H9 (cell line): ENCODE data around the gene RNGTT. TPM values are rescaled to one million over a fixed set of nuclear protein-coding genes. Genes with fewer than 3 reads are reported as not detected.
A peak's percentile ranks its signal among the peaks of the same experiment; 100 is the strongest.
"Not testable (repeated sequence)": the region's sequence is repeated elsewhere in the genome, so short reads cannot be mapped to it uniquely, and the experiment has no call there.

ENCODE experiments used
- DNase-seq: peaks from one replicate; pipeline ENCODE4 v3.0.0-alpha.2; 2017
- H2AFZ ChIP-seq: one replicate; pipeline ENCODE4 v1.6.1; 2013; ENCODE audit warnings: mild to moderate bottlenecking, low read length, control low read depth, moderate library complexity
- H2AK5ac ChIP-seq: 2 replicates; pipeline ENCODE4 v1.6.1; 2013; ENCODE audit warnings: low read length, control low read depth, mixed read lengths; ENCODE audit not compliant: insufficient read length
- H2BK120ac ChIP-seq: one replicate; pipeline ENCODE4 v1.6.1; 2013; ENCODE audit warnings: low read depth, mild to moderate bottlenecking, low read length, control low read depth, inconsistent platforms; ENCODE audit not compliant: poor library complexity, severe bottlenecking
- H2BK12ac ChIP-seq: 2 replicates; pipeline ENCODE4 v1.6.1; 2013; ENCODE audit warnings: low read length, control low read depth, mixed read lengths, low read depth; ENCODE audit not compliant: insufficient read length
- H2BK15ac ChIP-seq: 2 replicates; pipeline ENCODE4 v1.6.1; 2013; ENCODE audit warnings: low read depth, low read length, control low read depth
- H2BK20ac ChIP-seq: one replicate; pipeline ENCODE4 v1.6.1; 2013; ENCODE audit warnings: low read depth, mild to moderate bottlenecking, low read length, control low read depth, inconsistent platforms; ENCODE audit not compliant: poor library complexity, severe bottlenecking
- H2BK5ac ChIP-seq: 2 replicates; pipeline ENCODE4 v1.6.1; 2013; ENCODE audit warnings: low read length, control low read depth, mixed read lengths; ENCODE audit not compliant: insufficient read length
- H3K14ac ChIP-seq: 2 replicates; pipeline ENCODE4 v1.6.1; 2013; ENCODE audit warnings: low read length, control low read depth; ENCODE audit not compliant: insufficient read depth
- H3K18ac ChIP-seq: 2 replicates; pipeline ENCODE4 v1.6.1; 2013; ENCODE audit warnings: low read depth, mild to moderate bottlenecking, mixed read lengths, low read length, control low read depth; ENCODE audit not compliant: insufficient read length
- H3K23ac ChIP-seq: 2 replicates; pipeline ENCODE4 v1.6.1; 2013; ENCODE audit warnings: low read length, control low read depth, mixed read lengths, low read depth; ENCODE audit not compliant: insufficient read length
- H3K23me2 ChIP-seq: 2 replicates; pipeline ENCODE4 v1.6.1; 2013; ENCODE audit warnings: low read depth, mild to moderate bottlenecking, mixed read lengths, low read length, control low read depth; ENCODE audit not compliant: insufficient read length, poor library complexity, severe bottlenecking
- H3K27ac ChIP-seq: 2 replicates; pipeline ENCODE4 v1.5.1; 2013; ENCODE audit warnings: low read length, control low read depth, mixed read lengths, low read depth; ENCODE audit not compliant: insufficient read length
- H3K27me3 ChIP-seq: 2 replicates; pipeline ENCODE4 v1.6.1; 2013; ENCODE audit warnings: low read length, control low read depth, inconsistent platforms; ENCODE audit not compliant: insufficient read depth
- H3K4ac ChIP-seq: 2 replicates; pipeline ENCODE4 v1.6.1; 2013; ENCODE audit warnings: low read depth, mild to moderate bottlenecking, control low read depth, inconsistent platforms, low read length, moderate library complexity
- H3K4me1 ChIP-seq: 2 replicates; pipeline ENCODE4 v1.6.1; 2013; ENCODE audit warnings: low read length, control low read depth, inconsistent platforms; ENCODE audit not compliant: insufficient read depth
- H3K4me2 ChIP-seq: 2 replicates; pipeline ENCODE4 v1.6.1; 2013; ENCODE audit warnings: low read length, control low read depth, mixed read lengths; ENCODE audit not compliant: insufficient read length, insufficient read depth
- H3K56ac ChIP-seq: 2 replicates; pipeline ENCODE4 v1.6.1; 2013; ENCODE audit warnings: low read depth, mild to moderate bottlenecking, mixed read lengths, low read length, control low read depth; ENCODE audit not compliant: insufficient read length
- H3K79me1 ChIP-seq: 2 replicates; pipeline ENCODE4 v1.6.1; 2013; ENCODE audit warnings: low read depth, mild to moderate bottlenecking, moderate library complexity, low read length, control low read depth, inconsistent platforms; ENCODE audit not compliant: insufficient read depth, poor library complexity, severe bottlenecking
- H3K79me2 ChIP-seq: 2 replicates; pipeline ENCODE4 v1.6.1; 2013; ENCODE audit warnings: low read length, control low read depth, inconsistent platforms; ENCODE audit not compliant: insufficient read depth
- H3K9ac ChIP-seq: 2 replicates; pipeline ENCODE4 v1.6.1; 2013; ENCODE audit warnings: low read length, control low read depth, mixed read lengths; ENCODE audit not compliant: insufficient read length; ENCODE audit errors: extremely low read depth
- H3K9me3 ChIP-seq: one replicate; pipeline ENCODE4 v1.6.1; 2013; ENCODE audit warnings: low read depth, low read length, inconsistent platforms; ENCODE audit not compliant: control insufficient read depth
- H3T11ph ChIP-seq: one replicate; pipeline ENCODE4 v1.6.1; 2013; ENCODE audit warnings: mild to moderate bottlenecking, low read length, control low read depth, inconsistent platforms
- H4K20me1 ChIP-seq: one replicate; pipeline ENCODE4 v1.6.1; 2013; ENCODE audit not compliant: control insufficient read depth, insufficient read length, insufficient read depth
- H4K5ac ChIP-seq: 2 replicates; pipeline ENCODE4 v1.6.1; 2013; ENCODE audit warnings: low read depth, mild to moderate bottlenecking, mixed read lengths, low read length, control low read depth; ENCODE audit not compliant: insufficient read length
- H4K8ac ChIP-seq: replicated peaks from 2 replicates; pipeline ENCODE4 v1.6.1; 2013; ENCODE audit warnings: low read length, control low read depth, mixed read lengths, low read depth; ENCODE audit not compliant: insufficient read length
- H4K91ac ChIP-seq: 2 replicates; pipeline ENCODE4 v1.6.1; 2013; ENCODE audit warnings: low read depth, mild to moderate bottlenecking, moderate library complexity, mixed read lengths, low read length, control low read depth; ENCODE audit not compliant: insufficient read length
- H3K27ac Mint-ChIP-seq, 3 experiments: 2 replicates in 2 of 3; 3 replicates in 1 of 3; pipeline ENCODE4 v1.8.0; 2020 to 2021; ENCODE audit warnings: mixed read lengths in 3 of 3, mild to moderate bottlenecking in 1 of 3, moderate library complexity in 1 of 3
- H3K27me3 Mint-ChIP-seq: 2 replicates; pipeline ENCODE4 v1.8.0; 2021; ENCODE audit warnings: low read depth, mild to moderate bottlenecking, moderate library complexity, mixed read lengths
- H3K36me3 Mint-ChIP-seq, 3 experiments: 2 replicates in 2 of 3; 3 replicates in 1 of 3; pipeline ENCODE4 v1.8.0; 2020 to 2021; ENCODE audit warnings: low read depth in 3 of 3, mixed read lengths in 3 of 3; ENCODE audit not compliant: insufficient read depth in 1 of 3
- H3K4me1 Mint-ChIP-seq, 2 experiments: 2 replicates each; pipeline ENCODE4 v1.8.0; 2020; ENCODE audit warnings: mixed read lengths in 2 of 2
- H3K4me3 Mint-ChIP-seq, 2 experiments: 2 replicates in 1 of 2; 3 replicates in 1 of 2; pipeline ENCODE4 v1.8.0; 2020 to 2021; ENCODE audit warnings: mild to moderate bottlenecking in 2 of 2, mixed read lengths in 2 of 2, moderate library complexity in 1 of 2
- H3K9me3 Mint-ChIP-seq, 2 experiments: 2 replicates in 1 of 2; 3 replicates in 1 of 2; pipeline ENCODE4 v1.8.0; 2020; ENCODE audit warnings: mild to moderate bottlenecking in 2 of 2, mixed read lengths in 2 of 2, moderate library complexity in 1 of 2
- WGBS: extraction: QIAGEN DNeasy Blood & Tissue Kit; methylation state at CpG from one replicate; pipeline ENCODE4 v1.1.7; 2013; ENCODE audit warnings: missing lambda C conversion rate, low lambda C conversion rate, mixed read lengths; ENCODE audit not compliant: insufficient read length; ENCODE audit errors: extremely low coverage; 5-methylcytosine and 5-hydroxymethylcytosine counted together
- total RNA-seq: library from RNA; stranded (reverse); gene quantifications from 2 replicates; pipeline ENCODE4 v1.2.1, GENCODE V29; 2021

RNGTT gene
- total RNA-seq, 1 experiment from 2014 or later, result 20.5 TPM

DNA sequence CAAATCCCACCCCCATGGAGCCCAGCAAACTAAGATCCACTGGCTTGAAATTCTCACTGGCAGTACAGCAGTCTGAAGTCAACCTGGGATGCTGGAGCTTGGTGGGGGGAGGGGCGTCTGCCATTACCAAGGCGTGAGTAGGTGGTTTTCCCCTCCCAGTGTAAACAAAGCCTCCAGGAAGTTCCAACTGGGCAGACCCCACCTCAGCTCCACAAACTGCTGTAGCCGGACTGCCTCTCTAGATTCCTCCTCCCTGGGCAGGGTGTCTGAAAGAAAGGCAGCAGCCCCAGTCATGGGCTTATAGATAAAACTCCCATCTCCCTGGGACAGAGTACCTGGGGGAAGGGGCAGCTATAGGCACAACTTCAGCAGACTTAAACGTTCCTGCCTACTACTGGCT, 135.8 kb downstream of the RNGTT start:
- peaks cover 5 to 17% of the 10 kb centered on the region in 2 experiments for H3K4me1 Mint-ChIP-seq
- not testable (repeated sequence) for H4K20me1 ChIP-seq, H3K4me2 ChIP-seq, H3K79me1 ChIP-seq, H4K8ac ChIP-seq, H3K18ac ChIP-seq, H3K79me2 ChIP-seq, H2AK5ac ChIP-seq, H2BK5ac ChIP-seq, H3K4me3 Mint-ChIP-seq, H2BK12ac ChIP-seq, H2BK15ac ChIP-seq, H3K27ac ChIP-seq, H3K27me3 Mint-ChIP-seq, H4K5ac ChIP-seq, H3K9me3 ChIP-seq, H3K4me1 ChIP-seq, H4K91ac ChIP-seq, H3K27me3 ChIP-seq, H3T11ph ChIP-seq, H3K4ac ChIP-seq, H3K14ac ChIP-seq, H3K23ac ChIP-seq, H3K23me2 ChIP-seq, H3K56ac ChIP-seq, H2BK20ac ChIP-seq, H3K9ac ChIP-seq, H2AFZ ChIP-seq, H2BK120ac ChIP-seq
- H3K9me3 Mint-ChIP-seq, result peaks cover 29 to 39% of the 10 kb centered on the region in 2 experiments
- peak; percentile 71 for DNase-seq
- peaks cover 39 to 52% (median 42%) of the 10 kb centered on the region in 3 experiments for H3K36me3 Mint-ChIP-seq
- WGBS, result no CpG with 5 or more reads among the region's 4 CpGs
- H3K27ac Mint-ChIP-seq, result peak overlapping the region in 2 of 3 experiments; percentile 82 to 87; a peak in 4 of 7 replicates
